ENCODE data around the gene ACSF2.

GRCh38 chr17:50469671-50470305 is 43.8 kb downstream of the ACSF2 start:
- no peak for TF ChIP-seq EZH2 (IDR thresholded peaks at IDR 0.05; ENCODE audit: low read length)
- TF ChIP-seq, protein P1, sequence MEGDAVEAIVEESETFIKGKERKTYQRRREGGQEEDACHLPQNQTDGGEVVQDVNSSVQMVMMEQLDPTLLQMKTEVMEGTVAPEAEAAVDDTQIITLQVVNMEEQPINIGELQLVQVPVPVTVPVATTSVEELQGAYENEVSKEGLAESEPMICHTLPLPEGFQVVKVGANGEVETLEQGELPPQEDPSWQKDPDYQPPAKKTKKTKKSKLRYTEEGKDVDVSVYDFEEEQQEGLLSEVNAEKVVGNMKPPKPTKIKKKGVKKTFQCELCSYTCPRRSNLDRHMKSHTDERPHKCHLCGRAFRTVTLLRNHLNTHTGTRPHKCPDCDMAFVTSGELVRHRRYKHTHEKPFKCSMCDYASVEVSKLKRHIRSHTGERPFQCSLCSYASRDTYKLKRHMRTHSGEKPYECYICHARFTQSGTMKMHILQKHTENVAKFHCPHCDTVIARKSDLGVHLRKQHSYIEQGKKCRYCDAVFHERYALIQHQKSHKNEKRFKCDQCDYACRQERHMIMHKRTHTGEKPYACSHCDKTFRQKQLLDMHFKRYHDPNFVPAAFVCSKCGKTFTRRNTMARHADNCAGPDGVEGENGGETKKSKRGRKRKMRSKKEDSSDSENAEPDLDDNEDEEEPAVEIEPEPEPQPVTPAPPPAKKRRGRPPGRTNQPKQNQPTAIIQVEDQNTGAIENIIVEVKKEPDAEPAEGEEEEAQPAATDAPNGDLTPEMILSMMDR (optimal IDR thresholded peaks at IDR 0.05 in 1 of 3, IDR thresholded peaks at IDR 0.05 in 1 of 3, conservative IDR thresholded peaks at IDR 0.05 in 1 of 3; ENCODE audit: extremely low read depth in 1 of 3, insufficient read depth in 2 of 3, low read length in 3 of 3) = no peak
